Gastrocnemius medialis (tissue), 4 donors: ENCODE results near the gene HECA. TPM values are rescaled to one million over a fixed set of nuclear protein-coding genes. Genes with fewer than 3 reads are reported as not detected.

Source experiments
- ATAC-seq, 2 donors: fragments of 150-250 bp; one replicate each; pipeline ENCODE4 v1.9.1; 2016
- DNase-seq, 2 donors: peaks; one replicate each; pipeline ENCODE4 v3.0.0-alpha.2; 2019
- H3K27ac ChIP-seq, 4 donors: fragments of 200-600 bp; sonication (generic); 1 replicate in 1 of 4; 2 replicates in 3 of 4; pipeline ENCODE4 v1.5.1; 2016 to 2018; ENCODE audit warnings: mild to moderate bottlenecking in 2 of 4, moderate library complexity in 1 of 4
- H3K27me3 ChIP-seq, 3 donors: fragments of 200-600 bp; sonication (generic) in 2 of 3; 1 replicate in 1 of 3; 2 replicates in 2 of 3; pipeline versions ENCODE4 v1.5.1 to v1.6.0; 2016 to 2019; ENCODE audit warnings: mild to moderate bottlenecking in 1 of 3, moderate library complexity in 1 of 3
- H3K36me3 ChIP-seq, 2 donors: fragments of 200-600 bp; sonication (generic) in 1 of 2; one replicate each; pipeline ENCODE4 v1.5.1; 2017 to 2018
- H3K4me1 ChIP-seq, 2 donors: fragments of 200-600 bp; sonication (generic) in 1 of 2; one replicate each; pipeline ENCODE4 v1.5.1; 2016 to 2017; ENCODE audit warnings: mild to moderate bottlenecking in 2 of 2
- H3K4me3 ChIP-seq, 4 donors: fragments of 200-600 bp; sonication (generic) in 3 of 4; 1 replicate in 1 of 4; 2 replicates in 3 of 4; pipeline ENCODE4 v1.5.1; 2016 to 2019; ENCODE audit warnings: mild to moderate bottlenecking in 2 of 4
- H3K9me3 ChIP-seq, 3 donors: fragments of 200-600 bp; sonication (generic) in 2 of 3; 1 replicate in 1 of 3; 2 replicates in 2 of 3; pipeline ENCODE4 v1.5.1; 2016 to 2019
- CTCF ChIP-seq, 5 experiments: fragments of 450-650 bp in 3 of 5; fragments of 200-600 bp in 2 of 5; sonication (generic) in 2 of 5; IDR thresholded peaks in 4 of 5; conservative IDR thresholded peaks in 1 of 5; 1 replicate in 4 of 5; 2 replicates in 1 of 5; pipeline ENCODE4 v1.5.1; 2016 to 2019; ENCODE audit warnings: antibody characterized with exemption in 5 of 5, mild to moderate bottlenecking in 3 of 5, moderate library complexity in 3 of 5
- POLR2A ChIP-seq, 2 donors: fragments of 450-650 bp; IDR thresholded peaks; one replicate each; pipeline ENCODE4 v1.6.1; 2017; ENCODE audit warnings: antibody characterized with exemption in 2 of 2, mild to moderate bottlenecking in 2 of 2, moderate library complexity in 2 of 2
- in situ Hi-C, 4 donors: fragments of 200-750 bp; cut with MboI; loops; one replicate each; pipeline versions ENCODE4 v1.15.0 to v1.8.0; 2017; ENCODE audit warnings: low sequenced_read_pairs in 4 of 4
- intact Hi-C: fragments of 100-400 bp; cut with DNase I; formaldehyde crosslinking; loops from one replicate; pipeline ENCODE4 v1.15.1; 2023; ENCODE audit warnings: low total_unique reads
- total RNA-seq, 4 donors: library from RNA; depleted of rRNA; stranded (reverse); fragments of >200 nt; gene quantifications; one replicate each; pipeline versions ENCODE4 v1.1.0 to v1.2.3, GENCODE V29; 2016

The HECA gene
- total RNA-seq, 4 donors from 2014 or later, result 34.5 to 59.1 (median 47.2) TPM

- no peak for TF ChIP-seq CTCF (IDR thresholded peaks at IDR 0.05 in 4 of 5, conservative IDR thresholded peaks at IDR 0.05 in 1 of 5)
- TF ChIP-seq POLR2A (IDR thresholded peaks at IDR 0.05), result no peak
- H3K9me3 ChIP-seq, result no peaks in the 10 kb centered on the region
- intact Hi-C loops, result loop anchor here (5.0 kb wide), 1 partner anchor 159 kb away; the partner anchor contains the start of gene REPS1
- in situ Hi-C loops, result loop anchor here in 1 of 4 donors (25.0 kb wide), 1 partner anchor 216 kb away; the partner anchor contains the start of gene CITED2
- ATAC-seq (peak; percentile 70 to 82), DNase-seq (peak; percentile 28 to 33)
- H3K27me3 ChIP-seq, result no peaks in the 10 kb centered on the region
- H3K36me3 ChIP-seq, result no peaks in the 10 kb centered on the region
- H3K27ac ChIP-seq, result peak overlapping the region; percentile 42 to 54 (median 53)
- H3K4me1 ChIP-seq, result peaks cover 55 to 62% of the 10 kb centered on the region in 2 donors
- peak overlapping the region in 1 of 4 donors; percentile 5 for H3K4me3 ChIP-seq
Measured at GRCh38 chr6:139146317-139146726, 11.4 kb downstream of the HECA start.

- H3K27ac ChIP-seq, result no peak overlapping the region
- ATAC-seq, result no peak
- H3K4me1 ChIP-seq, result peaks cover 58 to 75% of the 10 kb centered on the region in 2 donors
Measured at GRCh38 chr6:139147628-139148027, 12.7 kb downstream of the HECA start.

GRCh38 chr6:139148557-139149235 lies 13.8 kb downstream of the HECA start:
- H3K9me3 ChIP-seq, result no peaks in the 10 kb centered on the region
- intact Hi-C loops (loop anchor here (5.0 kb wide), 1 partner anchor 161 kb away; the partner anchor contains the start of gene REPS1), in situ Hi-C loops (loop anchor here in 1 of 4 donors (25.0 kb wide), 1 partner anchor 214 kb away; the partner anchor contains the start of gene CITED2)
- H3K27ac ChIP-seq, result no peak overlapping the region
- DNase-seq (no peak), ATAC-seq (no peak)
- H3K4me3 ChIP-seq, result no peak overlapping the region
- H3K36me3 ChIP-seq, result no peaks in the 10 kb centered on the region
- TF ChIP-seq CTCF (IDR thresholded peaks at IDR 0.05 in 4 of 5, conservative IDR thresholded peaks at IDR 0.05 in 1 of 5), result no peak
- TF ChIP-seq POLR2A (IDR thresholded peaks at IDR 0.05), result no peak
- H3K4me1 ChIP-seq, result peaks cover 63 to 76% of the 10 kb centered on the region in 2 donors
- no peaks in the 10 kb centered on the region for H3K27me3 ChIP-seq

More at GRCh38 chr6:139147628-139148027, 12.7 kb downstream of the HECA start:
- H3K27me3 ChIP-seq, result no peaks in the 10 kb centered on the region
- in situ Hi-C loops (loop anchor here in 1 of 4 donors (25.0 kb wide), 1 partner anchor 215 kb away; the partner anchor contains the start of gene CITED2), intact Hi-C loops (loop anchor here (5.0 kb wide), 1 partner anchor 160 kb away; the partner anchor contains the start of gene REPS1)
- H3K36me3 ChIP-seq, result no peaks in the 10 kb centered on the region
- TF ChIP-seq POLR2A (IDR thresholded peaks at IDR 0.05) (no peak), CTCF (IDR thresholded peaks at IDR 0.05 in 4 of 5, conservative IDR thresholded peaks at IDR 0.05 in 1 of 5) (no peak)
- no peak for DNase-seq
- H3K9me3 ChIP-seq, result no peaks in the 10 kb centered on the region
- H3K4me3 ChIP-seq, result no peak overlapping the region

- no peak overlapping the region for H3K27ac ChIP-seq
- in situ Hi-C loops (loop anchor here in 1 of 4 donors (25.0 kb wide), 1 partner anchor 213 kb away; the partner anchor contains the start of gene CITED2), intact Hi-C loops (loop anchor here (5.0 kb wide), 1 partner anchor 162 kb away; the partner anchor contains the start of gene REPS1)
- no peak overlapping the region for H3K4me3 ChIP-seq
- ATAC-seq (no peak), DNase-seq (no peak)
- no peaks in the 10 kb centered on the region for H3K36me3 ChIP-seq
- H3K27me3 ChIP-seq, result no peaks in the 10 kb centered on the region
- peaks cover 69 to 70% of the 10 kb centered on the region in 2 donors for H3K4me1 ChIP-seq
- no peaks in the 10 kb centered on the region for H3K9me3 ChIP-seq
- TF ChIP-seq POLR2A (IDR thresholded peaks at IDR 0.05), result no peak
- TF ChIP-seq CTCF (IDR thresholded peaks at IDR 0.05 in 4 of 5, conservative IDR thresholded peaks at IDR 0.05 in 1 of 5), result no peak
Measured at GRCh38 chr6:139149383-139149782, 14.5 kb downstream of the HECA start.
